PC-9 (cell line): ENCODE data around the gene ATM.

Experiments
- CTCF ChIP-seq: fragments of 200-600 bp; sonication (generic); conservative IDR thresholded peaks from 2 replicates; pipeline ENCODE4 v1.6.1; 2017; ENCODE audit warnings: mixed run types, antibody characterized with exemption, mild to moderate bottlenecking, moderate library complexity
- EZH2 ChIP-seq: fragments of 200-600 bp; sonication (generic); IDR thresholded peaks from 2 replicates; pipeline ENCODE4 v1.8.0; 2017; ENCODE audit warnings: antibody characterized with exemption, low read depth

DNA sequence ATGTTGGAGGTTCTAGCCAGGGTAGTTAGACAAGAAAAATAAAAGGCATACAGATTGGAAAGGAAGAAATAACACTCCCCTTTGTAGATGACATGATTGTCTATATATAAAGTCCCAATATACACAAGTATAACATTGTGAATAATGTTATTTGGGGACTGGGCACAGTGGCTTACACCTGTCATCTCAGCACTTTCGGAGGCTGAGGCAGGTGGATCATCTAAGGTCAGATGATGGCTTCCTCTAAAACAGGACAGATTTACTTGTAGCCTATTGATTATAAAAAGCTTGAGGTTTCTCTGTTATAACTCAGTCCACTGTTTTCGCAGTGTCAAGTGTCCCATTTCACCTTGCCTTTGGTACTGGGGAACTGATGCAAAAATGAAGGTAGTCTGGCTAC is 19.6 kb downstream of the ATM start:
- TF ChIP-seq EZH2 (no peak), CTCF (no peak)
